K562 (cell line): Measurements from ENCODE around the gene SPRYD7. TPM values are rescaled to one million over a fixed set of nuclear protein-coding genes. Genes with fewer than 3 reads are reported as not detected.

Experiments
- ATAC-seq: fragments of 200-7000 bp; cut with Tn5 transposase; 3 replicates; pipeline ENCODE4 v1.9.1; 2020; ENCODE audit warnings: moderate library complexity
- BruUV-seq: library from RNA; stranded (reverse); fragments of 400-500 nt; replicated peaks from 2 replicates; lab custom pipeline; 2021; lab: Mats Ljungman, UMichigan
- CTCF ChIA-PET: fragments of 300-600 bp; formaldehyde crosslinking; extraction: SDS; loops from one replicate; lab custom pipeline; 2021; ENCODE audit warnings: low intra/inter-chr PET ratio; lab: Yijun Ruan, JAX
- POLR2A ChIA-PET: fragments of 300-600, 350-650 bp; sonication (Branson Sonifier 250); formaldehyde crosslinking; extraction: SDS; loops from one replicate; lab custom pipeline; 2021; ENCODE audit warnings: antibody characterized with exemption, inconsistent platforms; lab: Yijun Ruan, JAX
- DNase-seq, 4 experiments: peaks; one replicate each; pipeline versions ENCODE4 v3.0.0 to v3.0.0-alpha.2; 2011 to 2018; ENCODE audit warnings: low spot score in 3 of 4, mixed read lengths in 3 of 4; ENCODE audit errors: extremely low read depth in 1 of 4
- FAIRE-seq: peaks from 2 replicates; lab custom pipeline; 2011; peaks lifted over from hg19 to GRCh38; lab: Jason Lieb, UNC
- H2AFZ ChIP-seq: 2 replicates; pipeline ENCODE4 v1.6.0; 2011; ENCODE audit warnings: low read depth, low read length, control low read depth, inconsistent platforms
- H3K27ac ChIP-seq: fragments of 200-600 bp; 3 replicates; pipeline ENCODE4 v1.8.0; 2011; ENCODE audit warnings: low read depth, mild to moderate bottlenecking, control low read depth, inconsistent platforms, low read length, moderate library complexity, mixed read lengths; ENCODE audit errors: extremely low read depth
- H3K27me3 ChIP-seq, 2 experiments: fragments of 300-600 bp in 1 of 2; 2 replicates in 1 of 2; 3 replicates in 1 of 2; pipeline versions ENCODE4 v1.6.0 to v1.8.0; 2011; ENCODE audit warnings: inconsistent platforms in 2 of 2, low read length in 2 of 2, mild to moderate bottlenecking in 1 of 2, mixed read lengths in 1 of 2, moderate library complexity in 1 of 2; ENCODE audit not compliant: control insufficient read depth in 2 of 2, insufficient read depth in 2 of 2
- H3K36me3 ChIP-seq: fragments of 300-600 bp; 3 replicates; pipeline ENCODE4 v1.8.0; 2011; ENCODE audit warnings: mild to moderate bottlenecking, low read length, inconsistent platforms; ENCODE audit not compliant: control insufficient read depth, insufficient read depth
- H3K4me1 ChIP-seq, 2 experiments: fragments of 200-600 bp in 1 of 2; replicated peaks in 1 of 2; 2 replicates in 1 of 2; 3 replicates in 1 of 2; pipeline versions ENCODE4 v1.5.1 to v1.8.0; 2011; ENCODE audit warnings: inconsistent platforms in 2 of 2, low read length in 2 of 2, mild to moderate bottlenecking in 1 of 2, mixed read lengths in 1 of 2, moderate library complexity in 1 of 2; ENCODE audit not compliant: control insufficient read depth in 2 of 2, insufficient read depth in 2 of 2
- H3K4me2 ChIP-seq: 2 replicates; pipeline ENCODE4 v1.6.1; 2011; ENCODE audit warnings: low read length, control low read depth, inconsistent platforms, mixed read lengths; ENCODE audit not compliant: insufficient read depth
- H3K4me3 ChIP-seq: fragments of 200-600 bp; sonication (generic), shearing (Covaris generic); 2 replicates; pipeline ENCODE4 v1.5.1; 2016; ENCODE audit warnings: control low read depth, inconsistent platforms
- H3K79me2 ChIP-seq: fragments of 200-600 bp; 3 replicates; pipeline ENCODE4 v1.8.0; 2011; ENCODE audit warnings: low read length, inconsistent platforms; ENCODE audit not compliant: control insufficient read depth, insufficient read depth
- H3K9ac ChIP-seq, 2 experiments: 2 replicates each; pipeline versions ENCODE4 v1.6.0 to v1.6.1; 2011; ENCODE audit warnings: low read depth in 2 of 2, low read length in 2 of 2, control low read depth in 1 of 2, inconsistent platforms in 1 of 2, mild to moderate bottlenecking in 1 of 2, mixed read lengths in 1 of 2; ENCODE audit not compliant: insufficient read depth in 1 of 2
- H3K9me1 ChIP-seq: one replicate; pipeline ENCODE4 v1.6.0; 2011; ENCODE audit warnings: inconsistent platforms, mild to moderate bottlenecking, low read length, moderate library complexity; ENCODE audit not compliant: control insufficient read depth, insufficient read depth
- H3K9me3 ChIP-seq: replicated peaks from 2 replicates; pipeline ENCODE4 v1.5.1; 2011; ENCODE audit warnings: low read depth, low read length, inconsistent platforms; ENCODE audit not compliant: control insufficient read depth, insufficient read depth
- H4K20me1 ChIP-seq: replicated peaks from 2 replicates; pipeline ENCODE4 v1.6.1; 2011; ENCODE audit warnings: low read length, inconsistent platforms, mixed read lengths; ENCODE audit not compliant: control insufficient read depth, insufficient read depth
- C11orf30 ChIP-seq: fragments of 450-650 bp; IDR thresholded peaks from 2 replicates; pipeline ENCODE4 v1.6.1; 2016; ENCODE audit warnings: low read depth, mild to moderate bottlenecking
- E2F8 ChIP-seq: fragments of 450-650 bp; IDR thresholded peaks from 2 replicates; pipeline ENCODE4 v1.7.1; 2018; ENCODE audit warnings: mild to moderate bottlenecking, low read depth; ENCODE audit not compliant: partially characterized antibody
- ETV5 ChIP-seq: sonication (generic); formaldehyde crosslinking; IDR thresholded peaks from 2 replicates; pipeline ENCODE4 v1.4.0; 2020; ENCODE audit warnings: low read depth, mild to moderate bottlenecking, missing genetic modification reagents
- EZH2 ChIP-seq: IDR thresholded peaks from 2 replicates; pipeline ENCODE4 v1.6.1; 2012; ENCODE audit warnings: low read depth, mild to moderate bottlenecking, inconsistent platforms, low read length, borderline replicate concordance
- FOXJ2 ChIP-seq: fragments of 200-800 bp; sonication (Bioruptor generic); IDR thresholded peaks from 2 replicates; pipeline ENCODE4 v1.6.1; 2016; ENCODE audit warnings: missing genetic modification characterization, missing compliant biosample characterization
- ILF3 ChIP-seq: fragments of 450-650 bp; IDR thresholded peaks from 2 replicates; pipeline ENCODE4 v1.6.1; 2018; ENCODE audit warnings: antibody characterized with exemption, mild to moderate bottlenecking, moderate library complexity, borderline replicate concordance
- KLF10 ChIP-seq: fragments of 250-450 bp; sonication (Bioruptor Pico); IDR thresholded peaks from 2 replicates; pipeline ENCODE4 v1.6.1; 2021; ENCODE audit warnings: matching md5 sums
- RBM34 ChIP-seq: fragments of 200-400 bp; formaldehyde crosslinking; IDR thresholded peaks from 2 replicates; pipeline ENCODE4 v1.6.1; 2018; ENCODE audit warnings: low read length, borderline replicate concordance; ENCODE audit not compliant: insufficient read depth
- TAF7 ChIP-seq: fragments of 450-650 bp; IDR thresholded peaks from 2 replicates; pipeline ENCODE4 v1.6.1; 2016; ENCODE audit warnings: missing genetic modification characterization, missing compliant biosample characterization
- TBP ChIP-seq: optimal IDR thresholded peaks from 2 replicates; pipeline ENCODE3; 2011; ENCODE audit warnings: low read depth, low read length, improper control_type of control experiment
- ZNF384 ChIP-seq: IDR thresholded peaks from 2 replicates; pipeline ENCODE4 v1.6.1; 2012; ENCODE audit warnings: low read depth, low read length, improper control_type of control experiment
- ZNF444 ChIP-seq: fragments of 250-450 bp; sonication (Bioruptor Pico); IDR thresholded peaks from 2 replicates; pipeline ENCODE4 v1.4.0; 2020; ENCODE audit warnings: mild to moderate bottlenecking, moderate library complexity
- WGBS: fragments of 100-300 bp; shearing (Covaris generic); methylation state at CpG from one replicate; pipeline ENCODE4 v1.1.6; 2016; ENCODE audit warnings: low coverage, mixed read lengths; ENCODE audit not compliant: insufficient coverage; ENCODE audit errors: missing lambda C conversion rate; 5-methylcytosine and 5-hydroxymethylcytosine counted together
- in situ Hi-C: fragments of 300-500 bp; cut with MboI; formaldehyde crosslinking; loops from 4 replicates; pipeline ENCODE4 v1.15.0; 2018; ENCODE audit warnings: inconsistent platforms, mixed read lengths
- intact Hi-C: fragments of 100-400 bp; cut with micrococcal nuclease; formaldehyde crosslinking; loops from 2 replicates; pipeline ENCODE4 v1.14.2; 2022
- polyA plus RNA-seq, 8 experiments: library from polyadenylated mRNA; depleted of rRNA in 4 of 8; stranded (reverse) in 5 of 8; unstranded in 3 of 8; fragments of >200 nt; fragmentation: Nextera tagmentation in 2 of 8; fragmentation: Illumina TruSeq in 1 of 8; extraction: Ambion mirVana in 2 of 8; extraction: Trizol in 1 of 8; gene quantifications; 2 replicates each; pipeline versions ENCODE4 v1.2.1 to v1.2.3, GENCODE V29; 2011 to 2014; ENCODE audit warnings: inconsistent platforms in 1 of 8, missing spikeins in 1 of 8
- total RNA-seq, 7 experiments: library from RNA; depleted of rRNA in 6 of 7; stranded (reverse); fragments of >200 nt in 6 of 7; fragmentation: Illumina TruSeq in 2 of 7; extraction: Trizol in 2 of 7; gene quantifications; 2 replicates each; pipeline versions ENCODE4 v1.2.1 to v1.2.3, GENCODE V29; 2011 to 2021; ENCODE audit warnings: low replicate concordance in 1 of 7
- TF ChIP-seq, protein P1 (sequence below): fragments of 450-650 bp; conservative IDR thresholded peaks from 2 replicates; pipeline ENCODE4 v1.6.1; 2016; ENCODE audit warnings: missing genetic modification characterization, low read depth, mild to moderate bottlenecking, control low read depth, missing compliant biosample characterization
- TF ChIP-seq, protein P2 (sequence below), 2 experiments: IDR thresholded peaks; 2 replicates each; pipeline ENCODE4 v1.6.1; 2011; ENCODE audit warnings: borderline replicate concordance in 1 of 2, control low read depth in 1 of 2, low read depth in 1 of 2, low read length in 1 of 2, mild to moderate bottlenecking in 1 of 2, mixed read lengths in 1 of 2, moderate library complexity in 1 of 2; ENCODE audit not compliant: insufficient read depth in 1 of 2, insufficient read length in 1 of 2, poor library complexity in 1 of 2, severe bottlenecking in 1 of 2; ENCODE audit errors: extremely low read depth in 1 of 2

Gene SPRYD7
- total and polyA plus RNA-seq, 9 of the 15 experiments (the other 6 are each of a cell fraction or from before 2014, with no cell fraction given) = 4.3 to 11.0 (median 7.9) TPM

DNA sequence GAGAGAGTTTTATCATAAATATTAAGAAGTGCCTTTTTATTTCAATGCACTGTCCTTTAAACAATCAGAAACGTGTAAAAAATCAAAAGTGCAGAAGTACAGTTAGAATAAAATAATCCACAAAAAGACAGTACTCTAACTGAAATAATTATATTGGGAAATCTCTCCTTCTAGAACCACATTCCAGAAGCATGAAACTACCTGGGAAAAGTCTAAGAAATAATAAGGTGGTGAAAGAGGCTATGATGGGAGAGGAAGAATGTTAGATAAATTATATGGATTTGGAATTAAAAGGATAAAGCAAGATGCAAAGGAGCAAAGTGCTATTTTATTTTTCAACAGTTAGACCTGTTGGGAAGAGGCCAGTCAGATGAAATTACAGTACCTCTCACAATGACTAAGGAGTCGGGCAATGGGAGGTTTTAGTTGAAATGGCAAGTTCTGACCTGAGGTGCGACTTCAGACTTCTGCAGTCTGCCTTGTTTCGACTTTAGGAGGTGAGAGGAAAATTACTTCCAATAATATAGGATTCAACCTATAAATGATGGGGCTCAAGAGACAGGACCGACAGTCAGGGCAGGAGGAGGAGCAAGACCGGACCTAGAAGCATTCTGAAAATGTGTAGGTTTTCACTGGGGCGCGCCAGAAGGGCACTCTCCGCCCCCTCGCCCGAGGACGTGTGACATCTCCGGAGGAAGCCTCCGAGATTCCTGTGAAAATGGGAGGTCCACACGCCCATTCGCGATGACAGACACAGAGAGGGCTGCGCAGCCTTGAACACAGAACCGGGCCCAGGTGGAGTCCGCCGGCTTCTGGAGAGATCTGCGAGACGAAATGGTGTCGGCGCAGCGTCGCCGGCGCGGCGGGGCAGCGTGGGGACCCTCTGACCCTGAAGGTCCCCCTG lies 717 bp downstream of the SPRYD7 start (continued):
- TF ChIP-seq KLF10 (CRISPR knock-in tag) (no peak), EZH2 (no peak), RBM34 (no peak), C11orf30 (no peak), ZNF444 (CRISPR knock-in tag) (no peak)

- 53% methylated on average over 4 of the region's 7 CpGs for WGBS
- in situ Hi-C loops = no loop called here
- TF ChIP-seq ILF3 = no peak
- TF ChIP-seq RBM34 = no peak
- TF ChIP-seq, protein P1, sequence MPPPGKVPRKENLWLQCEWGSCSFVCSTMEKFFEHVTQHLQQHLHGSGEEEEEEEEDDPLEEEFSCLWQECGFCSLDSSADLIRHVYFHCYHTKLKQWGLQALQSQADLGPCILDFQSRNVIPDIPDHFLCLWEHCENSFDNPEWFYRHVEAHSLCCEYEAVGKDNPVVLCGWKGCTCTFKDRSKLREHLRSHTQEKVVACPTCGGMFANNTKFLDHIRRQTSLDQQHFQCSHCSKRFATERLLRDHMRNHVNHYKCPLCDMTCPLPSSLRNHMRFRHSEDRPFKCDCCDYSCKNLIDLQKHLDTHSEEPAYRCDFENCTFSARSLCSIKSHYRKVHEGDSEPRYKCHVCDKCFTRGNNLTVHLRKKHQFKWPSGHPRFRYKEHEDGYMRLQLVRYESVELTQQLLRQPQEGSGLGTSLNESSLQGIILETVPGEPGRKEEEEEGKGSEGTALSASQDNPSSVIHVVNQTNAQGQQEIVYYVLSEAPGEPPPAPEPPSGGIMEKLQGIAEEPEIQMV = no peak
- TF ChIP-seq TAF7 = no peak
- no peak for TF ChIP-seq TBP
- TF ChIP-seq ZNF384 = no peak
- TF ChIP-seq ETV5 (CRISPR knock-in tag) = no peak
- TF ChIP-seq FOXJ2 (tag) = no peak
- TF ChIP-seq E2F8 = no peak
- TF ChIP-seq, protein P2, sequence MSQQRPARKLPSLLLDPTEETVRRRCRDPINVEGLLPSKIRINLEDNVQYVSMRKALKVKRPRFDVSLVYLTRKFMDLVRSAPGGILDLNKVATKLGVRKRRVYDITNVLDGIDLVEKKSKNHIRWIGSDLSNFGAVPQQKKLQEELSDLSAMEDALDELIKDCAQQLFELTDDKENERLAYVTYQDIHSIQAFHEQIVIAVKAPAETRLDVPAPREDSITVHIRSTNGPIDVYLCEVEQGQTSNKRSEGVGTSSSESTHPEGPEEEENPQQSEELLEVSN (IDR thresholded peaks at IDR 0.05; ENCODE audit: borderline replicate concordance in 1 of 2, extremely low read depth in 1 of 2, insufficient read depth in 1 of 2, insufficient read length in 1 of 2, low read depth in 1 of 2, low read length in 1 of 2, poor library complexity in 1 of 2, severe bottlenecking in 1 of 2) = no peak
Observed at GRCh38 chr13:49933511-49933910, 2.6 kb downstream of the SPRYD7 start.

More at GRCh38 chr13:49933511-49933910, 2.6 kb downstream of the SPRYD7 start:
- Histone ChIP-seq H3K27me3 (no peaks in the 10 kb centered on the region), H2AFZ (no peak overlapping the region), H3K4me1 (peaks cover 2 to 9% of the 10 kb centered on the region in 2 experiments; a peak in 3 of 5 replicates), H3K4me3 (no peak overlapping the region), H3K9ac (no peak overlapping the region), H3K36me3 (0 out of 3 replicates have a peak, but pooled peaks cover 2% of the 10 kb centered on the region), H3K79me2 (peaks cover 23% of the 10 kb centered on the region), H4K20me1 (no peaks in the 10 kb centered on the region), H3K27ac (no peak overlapping the region), H3K4me2 (no peak overlapping the region), H3K9me3 (no peaks in the 10 kb centered on the region), H3K9me1 (no peaks in the 10 kb centered on the region)
- ChIA-PET CTCF (no interaction called here), POLR2A (interaction anchor here (1.2 kb wide), 1 partner anchor 9 kb away, joined by 3 read pairs; no protein-coding TSS in a partner anchor)
- intact Hi-C loops = no loop called here
- no peak for ATAC-seq
- BruUV-seq = no TSS peak
- DNase-seq = no peak
- no peak for FAIRE-seq
